Esophagus muscularis mucosa (tissue), 4 donors: Measurements from ENCODE around the gene DPY19L3.

Experiments used
- EP300 ChIP-seq: sonication (generic); formaldehyde crosslinking; IDR thresholded peaks from one replicate; pipeline ENCODE4 v1.6.1; 2017; ENCODE audit warnings: antibody characterized with exemption
- POLR2A ChIP-seq: fragments of 450-650 bp; IDR thresholded peaks from one replicate; pipeline ENCODE4 v1.6.1; 2017; ENCODE audit warnings: antibody characterized with exemption, moderate library complexity, mild to moderate bottlenecking, low read depth
- POLR2AphosphoS5 ChIP-seq, 2 donors: sonication (generic); formaldehyde crosslinking; IDR thresholded peaks; one replicate each; pipeline ENCODE4 v1.6.1; 2017; ENCODE audit warnings: antibody characterized with exemption in 2 of 2
- TF ChIP-seq, protein P1 (sequence below), 3 experiments: fragments of 200-600 bp in 2 of 3; fragments of 450-650 bp in 1 of 3; sonication (generic) in 2 of 3; IDR thresholded peaks; one replicate each; pipeline ENCODE4 v1.5.1; 2017 to 2019; ENCODE audit warnings: antibody characterized with exemption in 3 of 3, mild to moderate bottlenecking in 2 of 3, moderate library complexity in 1 of 3

DNA sequence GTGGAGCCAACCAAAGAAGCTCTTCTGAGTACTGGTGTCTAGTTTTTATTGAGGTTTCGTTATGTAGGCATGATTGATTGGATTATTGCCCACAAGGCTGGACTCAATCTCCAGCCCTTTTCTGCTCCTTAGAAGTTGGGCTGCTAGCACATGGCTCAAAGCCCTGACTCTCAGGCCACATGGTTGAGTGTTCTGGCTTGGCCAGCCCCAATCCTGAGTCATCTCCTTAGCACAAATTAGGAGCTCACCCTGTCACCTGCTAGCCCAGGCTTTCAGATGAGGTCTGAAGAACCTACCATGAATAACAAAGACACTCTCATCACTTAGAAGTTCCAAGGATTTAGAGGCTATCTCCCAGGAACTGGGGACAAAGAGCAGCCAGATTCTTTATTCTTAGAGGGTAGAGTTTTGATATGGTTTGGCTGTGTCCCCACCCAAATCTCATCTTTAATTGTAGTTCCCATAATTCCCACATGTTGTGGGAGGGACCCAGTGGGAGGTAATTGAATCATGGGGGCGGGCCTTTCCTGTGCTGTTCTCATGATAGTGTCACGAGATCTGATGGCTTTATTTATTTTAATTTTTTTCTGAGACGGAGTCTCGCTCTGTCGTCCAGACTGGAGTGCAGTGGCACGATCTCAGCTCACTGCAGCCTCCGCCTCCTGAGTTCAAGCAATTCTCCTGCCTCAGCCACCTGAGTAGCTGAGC lies 11.3 kb downstream of the DPY19L3 start:
- TF ChIP-seq, protein P1, sequence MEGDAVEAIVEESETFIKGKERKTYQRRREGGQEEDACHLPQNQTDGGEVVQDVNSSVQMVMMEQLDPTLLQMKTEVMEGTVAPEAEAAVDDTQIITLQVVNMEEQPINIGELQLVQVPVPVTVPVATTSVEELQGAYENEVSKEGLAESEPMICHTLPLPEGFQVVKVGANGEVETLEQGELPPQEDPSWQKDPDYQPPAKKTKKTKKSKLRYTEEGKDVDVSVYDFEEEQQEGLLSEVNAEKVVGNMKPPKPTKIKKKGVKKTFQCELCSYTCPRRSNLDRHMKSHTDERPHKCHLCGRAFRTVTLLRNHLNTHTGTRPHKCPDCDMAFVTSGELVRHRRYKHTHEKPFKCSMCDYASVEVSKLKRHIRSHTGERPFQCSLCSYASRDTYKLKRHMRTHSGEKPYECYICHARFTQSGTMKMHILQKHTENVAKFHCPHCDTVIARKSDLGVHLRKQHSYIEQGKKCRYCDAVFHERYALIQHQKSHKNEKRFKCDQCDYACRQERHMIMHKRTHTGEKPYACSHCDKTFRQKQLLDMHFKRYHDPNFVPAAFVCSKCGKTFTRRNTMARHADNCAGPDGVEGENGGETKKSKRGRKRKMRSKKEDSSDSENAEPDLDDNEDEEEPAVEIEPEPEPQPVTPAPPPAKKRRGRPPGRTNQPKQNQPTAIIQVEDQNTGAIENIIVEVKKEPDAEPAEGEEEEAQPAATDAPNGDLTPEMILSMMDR (IDR thresholded peaks at IDR 0.05) = no peak
- TF ChIP-seq POLR2A = no peak
- TF ChIP-seq POLR2AphosphoS5 (IDR thresholded peaks at IDR 0.05) = no peak
- no peak for TF ChIP-seq EP300
